Measurements from ENCODE around the gene MAP3K20.

Gene MAP3K20

GRCh38 chr2:173216051-173216450 lies 140.4 kb downstream of the MAP3K20 start:
- ChIA-PET CTCF (interaction anchor here (1.1 to 7.0 kb wide), 5 partner anchors 8 to 187 kb away, joined by 3 to 92 read pairs (median 4); no protein-coding TSS in a partner anchor), POLR2A (no interaction called here)
- no peak for DNase-seq (ENCODE audit: extremely low spot score)
- TF ChIP-seq CTCF (IDR thresholded peaks at IDR 0.05; ENCODE audit: control extremely low read depth, extremely low read depth, low read depth, missing control alignments), result no peak

GRCh38 chr2:173216668-173217067 lies 141.0 kb downstream of the MAP3K20 start:
- ChIA-PET POLR2A (no interaction called here), CTCF (interaction anchor here (1.2 to 7.0 kb wide), 9 partner anchors 8 to 188 kb away, joined by 3 to 92 read pairs (median 4); no protein-coding TSS in a partner anchor)
- no peak for TF ChIP-seq CTCF (IDR thresholded peaks at IDR 0.05; ENCODE audit: control extremely low read depth, extremely low read depth, low read depth, missing control alignments)
- no peak for DNase-seq (ENCODE audit: extremely low spot score)

GRCh38 chr2:173217116-173217840 lies 141.6 kb downstream of the MAP3K20 start:
- ChIA-PET CTCF (interaction anchor here (1.0 to 7.0 kb wide), 11 partner anchors 7 to 286 kb away, joined by 3 to 92 read pairs (median 4); no protein-coding TSS in a partner anchor), POLR2A (no interaction called here)
- no peak for TF ChIP-seq CTCF (IDR thresholded peaks at IDR 0.05; ENCODE audit: control extremely low read depth, extremely low read depth, low read depth, missing control alignments)
- DNase-seq (ENCODE audit: extremely low spot score), result no peak

- ChIA-PET CTCF (interaction anchor here (1.0 to 7.0 kb wide), 9 partner anchors 8 to 287 kb away, joined by 3 to 92 read pairs (median 4); no protein-coding TSS in a partner anchor), POLR2A (no interaction called here)
- no peak for TF ChIP-seq CTCF (IDR thresholded peaks at IDR 0.05; ENCODE audit: control extremely low read depth, extremely low read depth, low read depth, missing control alignments)
- no peak for DNase-seq (ENCODE audit: extremely low spot score)
These were observed 142.8 kb downstream of the MAP3K20 start for GRCh38 chr2:173218326-173219056.

GRCh38 chr2:173221132-173221695 lies 145.6 kb downstream of the MAP3K20 start:
- no peak for DNase-seq (ENCODE audit: extremely low spot score)
- CTCF ChIA-PET, result no interaction called here
- POLR2A ChIA-PET, result no interaction called here
- TF ChIP-seq CTCF (IDR thresholded peaks at IDR 0.05; ENCODE audit: control extremely low read depth, extremely low read depth, low read depth, missing control alignments), result no peak

- no peak for DNase-seq (ENCODE audit: extremely low spot score)
- ChIA-PET CTCF (interaction anchor here (1.1 to 2.9 kb wide), 4 partner anchors 11 to 194 kb away, joined by 3 to 22 read pairs (median 10); no protein-coding TSS in a partner anchor), POLR2A (no interaction called here)
- TF ChIP-seq CTCF (IDR thresholded peaks at IDR 0.05; ENCODE audit: control extremely low read depth, extremely low read depth, low read depth, missing control alignments), result no peak
These were observed 146.4 kb downstream of the MAP3K20 start for GRCh38 chr2:173221937-173222594.
